Heart right ventricle (tissue), 16 donors: Measurements from ENCODE around the gene ANO10. TPM values are rescaled to one million over a fixed set of nuclear protein-coding genes. Genes with fewer than 3 reads are reported as not detected.
"Not testable (repeated sequence)": the region's sequence is repeated elsewhere in the genome, so short reads cannot be mapped to it uniquely, and the experiment has no call there.

Experiments used
- ATAC-seq, 8 donors: fragments of 200-7000 bp; cut with Tn5 transposase; one replicate each; pipeline ENCODE4 v1.9.1; 2020; ENCODE audit warnings: mild to moderate bottlenecking in 8 of 8, moderate library complexity in 8 of 8, moderate number of reproducible peaks in 1 of 8
- DNase-seq, 2 donors: peaks; one replicate each; pipeline ENCODE4 v3.0.0-alpha.2; 2020
- H3K27ac ChIP-seq, 10 donors: fragments of 200-600 bp; sonication (generic) in 2 of 10; one replicate each; pipeline versions ENCODE4 v1.5.0 to v1.8.0; 2020 to 2022; ENCODE audit warnings: mild to moderate bottlenecking in 3 of 10
- H3K27me3 ChIP-seq, 7 donors: fragments of 200-600 bp; one replicate each; pipeline ENCODE4 v1.8.0; 2021 to 2022; ENCODE audit warnings: mild to moderate bottlenecking in 2 of 7
- H3K36me3 ChIP-seq, 9 donors: fragments of 200-600 bp; sonication (generic) in 1 of 9; one replicate each; pipeline versions ENCODE4 v1.5.0 to v1.8.0; 2020 to 2022; ENCODE audit warnings: mild to moderate bottlenecking in 2 of 9
- H3K4me1 ChIP-seq, 9 donors: fragments of 200-600 bp; sonication (generic) in 1 of 9; one replicate each; pipeline versions ENCODE4 v1.5.0 to v1.8.0; 2020 to 2022; ENCODE audit warnings: mild to moderate bottlenecking in 4 of 9
- H3K4me3 ChIP-seq, 10 donors: fragments of 200-600 bp; sonication (generic) in 2 of 10; one replicate each; pipeline versions ENCODE4 v1.5.0 to v1.8.0; 2020 to 2022; ENCODE audit warnings: mild to moderate bottlenecking in 7 of 10, moderate library complexity in 2 of 10
- H3K9me3 ChIP-seq, 11 donors: fragments of 200-600 bp in 10 of 11; sonication (generic) in 2 of 11; one replicate each; pipeline versions ENCODE4 v1.5.0 to v1.8.0; 2013 to 2022; ENCODE audit warnings: mild to moderate bottlenecking in 2 of 11, control low read depth in 1 of 11, moderate library complexity in 1 of 11
- CTCF ChIP-seq, 9 donors: fragments of 200-600 bp; sonication (generic) in 2 of 9; IDR thresholded peaks; one replicate each; pipeline versions ENCODE4 v1.5.0 to v1.8.0; 2021 to 2022; ENCODE audit warnings: antibody characterized with exemption in 9 of 9, mild to moderate bottlenecking in 5 of 9, moderate library complexity in 1 of 9
- WGBS, 2 donors: extraction: QIAGEN DNeasy Blood & Tissue Kit; methylation state at CpG; one replicate each; pipeline ENCODE4 v1.1.7; 2013; ENCODE audit warnings: inconsistent platforms in 1 of 2; 5-methylcytosine and 5-hydroxymethylcytosine counted together
- intact Hi-C, 10 donors: fragments of 100-400 bp; cut with DNase I; formaldehyde crosslinking; loops; one replicate each; pipeline versions ENCODE4 v1.11.1 to v1.14.2; 2022
- polyA plus RNA-seq, 2 donors: library from polyadenylated mRNA; stranded (reverse); fragments of 200-250 nt; gene quantifications; one replicate each; pipeline ENCODE4 v1.2.3, GENCODE V29; 2013
- total RNA-seq, 10 donors: library from RNA; stranded (reverse); fragmentation: NEBNext Ultra II Directional in 3 of 10; extraction: Animal tissue kit (Norgen Biotek cat#: 25700) in 3 of 10; gene quantifications; one replicate each; pipeline versions ENCODE4 v1.2.1 to v1.2.4, GENCODE V29; 2021 to 2023
- donor health status: Arrhythmogenic right ventricular cardiomyopathy.
- donor health status: ischemic (EF 13 %, LVEDD 7.1; RV severe dilation, severe dysfunction).
- donor health status: healthy with polysubstance abuse.
- donor health status: DM: no; HTN: yes; CAD: no.
- donor health status: DM: no; HTN: no; CAD: no.
- donor health status: ischemic (EF 25% LVEDD 6.9; RV normal size, moderate dysfunction).
- donor health status: ischemic (EF 25% LVEDD 5.7; RV mildly dilated, moderate dysfunction).
- donor health status: healthy.
- donor health status: DM: yes; HTN: yes; CAD: no.
- donor health status: Ischemic cardiomyopathy.
- donor health status: ischemic (EF 35%, LVEDD 5.7; RV mildly dilated, moderate dysfunction).
- donor health status: nonischemic (EF 11% LVEDD 7.7; RV severe dilation, severe dysfunction).
- donor health status: DM: yes; HTN: yes; CAD: no.
- donor health status: PGD.
- donor health status: ischemic (EF 29% LVEDD 5.4; RV normal size, mild dysfunction).
- donor health status: nonischemic (EF 23%, LVEDD 6.1; RV moderate dilation, normal function).

ANO10 gene
- total and polyA plus RNA-seq, 12 donors, result 7.1 to 24.2 (median 13.3) TPM

DNA sequence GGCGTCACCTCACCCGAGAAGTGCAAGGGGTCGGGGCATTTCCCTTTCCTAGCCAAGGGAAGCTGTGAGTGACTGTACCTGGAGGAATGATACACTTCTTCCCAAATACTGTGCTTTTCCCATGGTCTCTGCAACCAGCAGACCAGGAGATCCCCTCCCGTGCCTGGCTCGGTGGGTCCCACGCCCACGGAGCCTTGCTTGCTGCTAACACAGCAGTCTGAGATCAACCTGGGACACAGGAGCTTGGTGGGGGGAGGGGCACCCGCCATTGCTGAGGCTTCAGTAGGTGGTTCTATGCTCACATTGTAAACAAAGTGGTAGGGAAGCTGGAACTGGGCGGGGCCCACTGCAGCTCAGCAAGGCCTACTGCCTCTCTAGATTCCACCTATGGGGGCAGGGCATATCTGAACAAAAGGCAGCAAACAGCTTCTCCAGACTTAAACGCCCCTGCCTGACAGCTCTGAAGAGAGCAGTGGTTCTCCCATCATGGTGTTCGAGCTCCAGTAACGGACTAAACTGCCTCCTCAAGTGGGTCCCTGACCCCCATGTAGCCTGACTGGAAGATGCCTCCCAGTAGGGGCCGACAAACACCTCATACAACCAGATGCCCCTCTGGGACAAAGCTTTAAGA is 37.6 kb upstream of the ANO10 start:
- H3K4me3 ChIP-seq, result no peak overlapping the region
- intact Hi-C loops, result no loop called here
- no peaks in the 10 kb centered on the region for H3K36me3 ChIP-seq
- DNase-seq (no peak), ATAC-seq (no peak)
- WGBS, 2 donors, result 85 to 87% methylated on average over 13 of the region's 13 CpGs
- peaks cover 0 to 14% (median 0%) of the 10 kb centered on the region in 11 donors for H3K9me3 ChIP-seq
- no peak overlapping the region for H3K27ac ChIP-seq
- no peak for TF ChIP-seq CTCF (IDR thresholded peaks at IDR 0.05)
- no peaks in the 10 kb centered on the region for H3K27me3 ChIP-seq
- no peaks in the 10 kb centered on the region for H3K4me1 ChIP-seq

GRCh38 chr3:43656390-43656789 is 34.6 kb upstream of the ANO10 start:
- ATAC-seq, result not testable (repeated sequence)

DNA sequence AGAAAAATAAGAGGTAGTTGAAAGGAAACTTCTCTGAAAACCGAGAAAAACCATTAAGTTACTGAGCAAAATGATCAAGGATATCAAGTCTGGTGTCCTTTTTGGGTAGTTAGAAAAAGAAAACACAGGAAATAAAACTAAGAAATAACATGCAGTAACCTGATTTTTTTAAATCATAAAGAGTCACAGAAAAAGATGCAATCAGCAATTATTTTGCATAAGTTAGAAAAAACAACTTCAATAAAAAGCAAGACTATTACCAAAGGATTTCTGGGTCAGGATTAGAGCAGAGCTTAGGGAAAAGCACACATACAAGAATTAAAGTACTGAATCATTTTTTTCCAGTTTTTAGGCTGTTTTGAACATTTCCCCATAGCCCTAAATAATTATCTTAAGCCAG is 28.5 kb upstream of the ANO10 start:
- H3K9me3 ChIP-seq, result peaks cover 0 to 4% (median 0%) of the 10 kb centered on the region in 11 donors
- no peak for TF ChIP-seq CTCF (IDR thresholded peaks at IDR 0.05)
- no peak overlapping the region for H3K27ac ChIP-seq
- peaks cover 0 to 5% (median 0%) of the 10 kb centered on the region in 9 donors for H3K4me1 ChIP-seq
- DNase-seq (no peak), ATAC-seq (no peak)
- 68 to 82% methylated on average over 1 of the region's 1 CpG for WGBS, 2 donors
- no peaks in the 10 kb centered on the region for H3K27me3 ChIP-seq
- H3K36me3 ChIP-seq, result no peaks in the 10 kb centered on the region
- intact Hi-C loops, result no loop called here
- H3K4me3 ChIP-seq, result no peak overlapping the region

More at GRCh38 chr3:43656390-43656789, 34.6 kb upstream of the ANO10 start:
- intact Hi-C loops, H3K36me3 ChIP-seq, H3K4me3 ChIP-seq, H3K27me3 ChIP-seq, DNase-seq, H3K27ac ChIP-seq, H3K4me1 ChIP-seq, H3K9me3 ChIP-seq: not testable (repeated sequence)
- 96 to 98% methylated on average over 21 to 22 of the region's 22 CpGs for WGBS, 2 donors

DNA sequence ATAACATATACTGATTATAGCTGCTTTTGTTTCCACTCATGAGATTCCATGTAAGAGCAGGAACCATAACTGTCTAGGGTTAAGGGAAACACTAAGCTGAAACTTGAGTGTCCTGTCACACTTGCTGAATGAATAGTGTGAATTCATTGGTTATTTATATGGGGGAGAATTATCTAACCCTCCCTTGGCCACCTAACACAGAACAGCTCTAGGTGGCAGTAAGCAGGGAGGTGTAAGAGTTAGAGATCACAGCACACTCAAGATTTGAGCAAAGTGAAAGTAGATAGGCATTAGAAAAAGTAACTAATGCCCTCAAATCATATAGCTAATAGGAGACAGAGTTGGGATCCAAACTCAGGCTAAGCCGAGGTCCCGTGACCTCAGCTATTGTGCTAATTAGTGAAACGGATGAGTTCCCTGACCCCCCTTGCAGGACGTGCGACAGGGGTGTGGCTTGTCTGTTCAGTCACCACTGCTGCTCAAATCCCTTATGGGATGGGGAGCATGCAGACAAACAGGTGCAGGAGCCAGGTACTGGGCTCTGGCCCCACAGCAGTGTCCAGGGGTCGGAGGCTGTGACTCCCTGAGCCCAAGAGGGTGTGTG is 27.7 kb upstream of the ANO10 start:
- peaks cover 0 to 4% (median 0%) of the 10 kb centered on the region in 11 donors for H3K9me3 ChIP-seq
- H3K36me3 ChIP-seq, result no peaks in the 10 kb centered on the region
- 38 to 39% methylated on average over 6 of the region's 6 CpGs for WGBS, 2 donors
- peaks cover 0 to 5% (median 0%) of the 10 kb centered on the region in 9 donors for H3K4me1 ChIP-seq
- intact Hi-C loops, result no loop called here
- ATAC-seq (no peak), DNase-seq (no peak)
- H3K27ac ChIP-seq, result no peak overlapping the region
- TF ChIP-seq CTCF (IDR thresholded peaks at IDR 0.05), result no peak
- peak overlapping the region in 5 of 10 donors; percentile 3 to 20 (median 14) for H3K4me3 ChIP-seq
- no peaks in the 10 kb centered on the region for H3K27me3 ChIP-seq

- no peaks in the 10 kb centered on the region for H3K27me3 ChIP-seq
- TF ChIP-seq CTCF (IDR thresholded peaks at IDR 0.05), result no peak
- peaks cover 0 to 4% (median 0%) of the 10 kb centered on the region in 11 donors for H3K9me3 ChIP-seq
- intact Hi-C loops, result no loop called here
- H3K27ac ChIP-seq, result no peak overlapping the region
- H3K4me3 ChIP-seq, result peak overlapping the region in 1 of 10 donors; percentile 3
- no peak for ATAC-seq
- no peaks in the 10 kb centered on the region for H3K36me3 ChIP-seq
- DNase-seq, result no peak
- H3K4me1 ChIP-seq, result peaks cover 0 to 5% (median 0%) of the 10 kb centered on the region in 9 donors
- WGBS, 2 donors, result 90 to 92% methylated on average over 3 of the region's 3 CpGs
These were observed 27.1 kb upstream of the ANO10 start for GRCh38 chr3:43648957-43649356.
